Parathyroid adenoma (tissue), 2 donors: Measurements from ENCODE around the gene CYP2C8.
"Not testable (repeated sequence)": the region's sequence is repeated elsewhere in the genome, so short reads cannot be mapped to it uniquely, and the experiment has no call there.

Source experiments
- H2AFZ ChIP-seq: fragments of 300-600 bp; sonication (generic); one replicate; pipeline ENCODE4 v1.7.0; 2017; ENCODE audit warnings: antibody characterized with exemption, mild to moderate bottlenecking
- H3K27ac ChIP-seq: fragments of 300-600 bp; sonication (generic); one replicate; pipeline ENCODE4 v1.7.0; 2017
- H3K27me3 ChIP-seq: fragments of 300-600 bp; sonication (generic); one replicate; pipeline ENCODE4 v1.7.0; 2017; ENCODE audit warnings: low read length; ENCODE audit not compliant: control insufficient read depth, insufficient read depth
- H3K36me3 ChIP-seq: fragments of 300-600 bp; sonication (generic); one replicate; pipeline ENCODE4 v1.7.0; 2017; ENCODE audit warnings: low read length; ENCODE audit not compliant: control insufficient read depth, insufficient read depth
- H3K4me1 ChIP-seq: fragments of 300-600 bp; sonication (generic); one replicate; pipeline ENCODE4 v1.7.0; 2017; ENCODE audit warnings: control low read depth
- H3K4me2 ChIP-seq: fragments of 300-600 bp; sonication (generic); one replicate; pipeline ENCODE4 v1.7.0; 2017; ENCODE audit warnings: low read length
- H3K4me3 ChIP-seq: fragments of 300-600 bp; sonication (generic); one replicate; pipeline ENCODE4 v1.7.0; 2017; ENCODE audit warnings: low read depth, low read length
- H3K79me2 ChIP-seq: fragments of 300-600 bp; sonication (generic); one replicate; pipeline ENCODE4 v1.7.0; 2017; ENCODE audit warnings: control low read depth
- H3K9ac ChIP-seq: fragments of 300-600 bp; sonication (generic); one replicate; pipeline ENCODE4 v1.7.0; 2017; ENCODE audit warnings: mild to moderate bottlenecking
- H3K9me3 ChIP-seq: fragments of 300-600 bp; sonication (generic); one replicate; pipeline ENCODE4 v1.7.0; 2017; ENCODE audit warnings: low read length; ENCODE audit not compliant: control insufficient read depth
- TF ChIP-seq, protein P1 (sequence below): fragments of 300-600 bp; sonication (generic); IDR thresholded peaks from one replicate; pipeline ENCODE4 v1.7.0; 2017; ENCODE audit warnings: antibody characterized with exemption, mild to moderate bottlenecking
- donor health status: primary hyperparathyroidism.

The CYP2C8 gene

DNA sequence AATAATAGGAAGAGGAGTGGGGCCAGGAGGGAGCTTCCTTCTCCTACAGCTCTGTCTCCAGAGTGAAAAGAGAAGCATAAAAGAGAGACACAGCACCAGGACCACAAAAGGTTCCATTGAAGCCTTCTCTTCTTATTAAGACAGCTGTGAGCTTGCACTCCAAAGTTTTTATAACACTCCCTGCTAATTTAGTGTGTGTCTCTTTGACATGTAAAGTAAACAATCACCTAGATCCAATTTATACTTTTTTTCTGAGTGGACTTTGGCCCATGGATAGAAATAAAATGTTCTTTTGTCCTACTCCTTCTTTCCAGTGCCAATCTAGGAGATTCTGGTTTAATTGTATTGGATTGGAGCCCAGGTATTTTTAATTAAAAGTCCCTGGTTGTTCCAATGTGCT lies at the start of gene CYP2C8:
Gene CYP2C8 (minus strand): TSS at position 212 of the 400 bp plus-strand sequence. CDS start 95 bp downstream, at position 117.
- TF ChIP-seq, protein P1, sequence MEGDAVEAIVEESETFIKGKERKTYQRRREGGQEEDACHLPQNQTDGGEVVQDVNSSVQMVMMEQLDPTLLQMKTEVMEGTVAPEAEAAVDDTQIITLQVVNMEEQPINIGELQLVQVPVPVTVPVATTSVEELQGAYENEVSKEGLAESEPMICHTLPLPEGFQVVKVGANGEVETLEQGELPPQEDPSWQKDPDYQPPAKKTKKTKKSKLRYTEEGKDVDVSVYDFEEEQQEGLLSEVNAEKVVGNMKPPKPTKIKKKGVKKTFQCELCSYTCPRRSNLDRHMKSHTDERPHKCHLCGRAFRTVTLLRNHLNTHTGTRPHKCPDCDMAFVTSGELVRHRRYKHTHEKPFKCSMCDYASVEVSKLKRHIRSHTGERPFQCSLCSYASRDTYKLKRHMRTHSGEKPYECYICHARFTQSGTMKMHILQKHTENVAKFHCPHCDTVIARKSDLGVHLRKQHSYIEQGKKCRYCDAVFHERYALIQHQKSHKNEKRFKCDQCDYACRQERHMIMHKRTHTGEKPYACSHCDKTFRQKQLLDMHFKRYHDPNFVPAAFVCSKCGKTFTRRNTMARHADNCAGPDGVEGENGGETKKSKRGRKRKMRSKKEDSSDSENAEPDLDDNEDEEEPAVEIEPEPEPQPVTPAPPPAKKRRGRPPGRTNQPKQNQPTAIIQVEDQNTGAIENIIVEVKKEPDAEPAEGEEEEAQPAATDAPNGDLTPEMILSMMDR, result no peak
- Histone ChIP-seq H3K4me3 (no peak within 1 kb of the TSS), H3K9ac (no peak within 1 kb of the TSS), H3K4me2 (no peak within 1 kb of the TSS), H2AFZ (no peak within 1 kb of the TSS), H3K27ac (no peak within 1 kb of the TSS), H3K27me3 (no peaks in the 10 kb centered on the region), H3K4me1 (no peaks in the 10 kb centered on the region), H3K9me3 (no peaks in the 10 kb centered on the region), H3K79me2 (no peaks in the 10 kb centered on the region), H3K36me3 (no peaks in the 10 kb centered on the region)

DNA sequence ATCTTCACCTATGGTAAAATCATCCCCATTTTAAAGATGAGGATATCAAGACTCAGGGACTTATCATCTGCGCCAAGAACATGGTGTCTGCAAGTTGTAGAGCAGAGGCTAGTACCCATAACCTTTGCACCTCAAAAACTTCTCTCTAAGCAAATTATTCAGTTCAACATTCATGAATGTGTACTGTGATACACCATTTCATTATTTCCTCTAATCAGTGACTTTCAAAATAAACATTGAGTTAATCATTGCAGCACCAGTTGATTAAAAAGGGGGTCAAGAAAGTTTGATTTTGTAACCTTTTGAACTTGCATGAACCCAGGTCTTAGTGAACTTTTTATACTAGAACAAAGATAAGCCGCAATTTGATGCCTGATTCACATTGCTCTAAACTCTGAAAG lies 47.6 kb upstream of the CYP2C8 start:
- TF ChIP-seq, protein P1, result no peak

DNA sequence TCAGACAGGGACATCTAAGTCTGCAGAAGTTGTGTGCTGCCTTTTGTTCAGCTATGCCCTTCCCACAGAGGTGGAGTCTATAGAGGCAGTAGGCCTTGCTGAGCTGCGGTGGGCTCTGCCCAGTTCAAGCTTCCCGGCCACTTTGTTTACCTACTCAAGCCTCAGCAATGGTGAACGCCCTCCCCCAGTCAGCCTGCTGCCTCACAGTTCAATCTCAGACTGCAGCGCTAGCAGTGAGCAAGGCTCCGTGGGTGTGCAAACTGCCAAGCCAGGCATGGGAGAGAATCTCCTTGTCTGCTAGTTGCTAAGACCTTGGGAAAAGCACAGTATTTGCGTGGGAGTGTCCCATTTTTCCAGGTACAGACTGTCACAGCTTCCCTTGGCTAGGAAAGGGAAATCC lies 41.5 kb upstream of the CYP2C8 start:
- not testable (repeated sequence) for H3K27me3 ChIP-seq, H3K27ac ChIP-seq

More for the DNA sequence above, 47.6 kb upstream of the CYP2C8 start:
- no peak overlapping the region for H3K4me3 ChIP-seq
- H3K79me2 ChIP-seq, result no peaks in the 10 kb centered on the region
- H2AFZ ChIP-seq, result no peak overlapping the region
- no peak overlapping the region for H3K27ac ChIP-seq
- no peaks in the 10 kb centered on the region for H3K9me3 ChIP-seq
- H3K4me2 ChIP-seq, result no peak overlapping the region
- H3K36me3 ChIP-seq, result no peaks in the 10 kb centered on the region
- H3K27me3 ChIP-seq, result no peaks in the 10 kb centered on the region
- no peak overlapping the region for H3K9ac ChIP-seq
- no peaks in the 10 kb centered on the region for H3K4me1 ChIP-seq

DNA sequence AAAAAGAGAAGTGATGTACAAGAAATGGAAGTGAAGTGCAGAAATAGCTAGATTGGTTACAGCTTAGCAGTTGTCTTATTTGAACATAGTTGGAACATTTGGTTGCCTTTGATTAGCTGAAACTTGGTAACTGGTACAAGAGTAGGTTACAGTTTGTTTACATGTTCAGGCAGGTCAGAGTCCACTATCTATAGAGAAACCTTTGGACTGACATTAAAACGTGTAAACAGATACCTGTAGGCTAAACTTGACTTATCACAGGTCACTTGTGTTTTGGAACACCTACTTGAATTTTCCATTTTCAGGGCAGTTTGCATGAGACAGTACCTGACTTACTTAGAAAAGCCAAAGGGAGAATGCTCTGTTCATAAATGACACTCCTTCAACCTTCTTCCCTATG lies 28.5 kb upstream of the CYP2C8 start:
- H3K9ac ChIP-seq, result no peak overlapping the region
- no peak overlapping the region for H3K4me3 ChIP-seq
- H3K79me2 ChIP-seq, result no peaks in the 10 kb centered on the region
- no peaks in the 10 kb centered on the region for H3K9me3 ChIP-seq
- TF ChIP-seq, protein P1, result no peak
- no peaks in the 10 kb centered on the region for H3K4me1 ChIP-seq
- H3K4me2 ChIP-seq, result no peak overlapping the region
- H2AFZ ChIP-seq, result no peak overlapping the region
- no peaks in the 10 kb centered on the region for H3K36me3 ChIP-seq
- H3K27ac ChIP-seq, result no peak overlapping the region
- H3K27me3 ChIP-seq, result no peaks in the 10 kb centered on the region

More for the DNA sequence above, 41.5 kb upstream of the CYP2C8 start:
- H3K9me3 ChIP-seq, H3K4me3 ChIP-seq, H3K79me2 ChIP-seq, H2AFZ ChIP-seq, H3K4me1 ChIP-seq, H3K36me3 ChIP-seq, H3K9ac ChIP-seq, H3K4me2 ChIP-seq: not testable (repeated sequence)

DNA sequence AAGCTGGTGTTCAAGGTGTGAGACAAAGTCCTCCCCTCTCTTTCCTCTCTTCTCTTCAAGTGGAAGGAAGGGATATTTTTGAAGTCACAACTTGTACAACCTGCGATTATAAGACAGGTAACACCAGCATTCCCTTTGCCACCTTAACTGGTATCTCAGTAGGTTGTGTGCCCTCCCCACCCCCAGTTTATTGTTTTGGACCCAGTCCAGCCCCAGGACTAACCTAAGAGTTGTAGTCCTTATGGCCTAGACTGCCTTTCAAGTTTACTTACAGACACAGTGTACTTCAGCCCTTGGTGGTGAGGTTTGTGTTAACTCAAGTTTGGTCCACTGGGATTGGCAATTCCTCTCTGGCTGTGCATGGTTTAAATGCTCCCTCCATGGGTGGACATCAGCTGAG lies 26.8 kb upstream of the CYP2C8 start:
- H2AFZ ChIP-seq, result no peak overlapping the region
- TF ChIP-seq, protein P1, result no peak
- no peak overlapping the region for H3K9ac ChIP-seq
- H3K27me3 ChIP-seq, result no peaks in the 10 kb centered on the region
- no peaks in the 10 kb centered on the region for H3K9me3 ChIP-seq
- H3K4me2 ChIP-seq, result no peak overlapping the region
- H3K27ac ChIP-seq, result no peak overlapping the region
- H3K36me3 ChIP-seq, result no peaks in the 10 kb centered on the region
- H3K79me2 ChIP-seq, result no peaks in the 10 kb centered on the region
- H3K4me3 ChIP-seq, result no peak overlapping the region
- no peaks in the 10 kb centered on the region for H3K4me1 ChIP-seq

DNA sequence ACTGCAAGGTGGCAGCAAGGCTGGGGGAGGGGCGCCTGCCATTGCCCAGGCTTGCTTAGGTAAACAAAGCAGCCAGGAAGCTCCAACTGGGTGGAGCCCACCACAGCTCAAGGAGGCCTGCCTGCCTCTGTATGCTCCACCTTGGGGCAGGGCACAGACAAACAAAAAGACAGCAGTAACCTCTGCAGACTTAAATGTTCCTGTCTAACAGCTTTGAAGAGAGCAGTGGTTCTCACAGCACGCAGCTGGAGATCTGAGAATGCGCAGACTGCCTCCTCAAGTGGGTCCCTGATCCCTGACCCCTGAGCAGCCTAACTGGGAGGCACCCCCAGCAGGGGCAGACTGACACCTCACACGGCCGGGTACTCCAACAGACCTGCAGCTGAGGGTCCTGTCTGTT lies 10.3 kb upstream of the CYP2C8 start:
- H3K79me2 ChIP-seq, H3K36me3 ChIP-seq, H3K4me1 ChIP-seq, H3K4me2 ChIP-seq, H2AFZ ChIP-seq, H3K27ac ChIP-seq, H3K9ac ChIP-seq, H3K4me3 ChIP-seq, H3K27me3 ChIP-seq, H3K9me3 ChIP-seq: not testable (repeated sequence)
